ENCODE measurements around the gene CT83.

DNA sequence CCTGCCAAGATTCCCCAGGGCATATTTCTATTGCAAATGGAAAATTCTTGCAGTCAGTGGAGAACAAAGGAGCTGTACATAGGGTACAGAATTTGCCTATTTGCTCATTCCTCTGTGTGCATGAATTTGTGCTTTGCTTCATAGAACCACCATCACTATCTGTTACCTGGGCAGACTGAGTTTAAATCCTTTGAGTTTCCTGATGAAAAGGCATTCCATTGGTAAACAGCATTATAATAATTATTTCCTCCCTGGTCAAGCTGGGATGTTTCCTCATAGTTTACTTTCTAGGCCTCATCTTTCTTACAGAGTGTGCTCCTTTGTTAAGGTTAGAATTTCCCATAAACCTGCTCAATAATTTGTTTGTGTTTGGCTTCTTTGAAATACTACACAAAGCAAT, 27.2 kb downstream of the CT83 start:
- TF ChIP-seq, protein P1, sequence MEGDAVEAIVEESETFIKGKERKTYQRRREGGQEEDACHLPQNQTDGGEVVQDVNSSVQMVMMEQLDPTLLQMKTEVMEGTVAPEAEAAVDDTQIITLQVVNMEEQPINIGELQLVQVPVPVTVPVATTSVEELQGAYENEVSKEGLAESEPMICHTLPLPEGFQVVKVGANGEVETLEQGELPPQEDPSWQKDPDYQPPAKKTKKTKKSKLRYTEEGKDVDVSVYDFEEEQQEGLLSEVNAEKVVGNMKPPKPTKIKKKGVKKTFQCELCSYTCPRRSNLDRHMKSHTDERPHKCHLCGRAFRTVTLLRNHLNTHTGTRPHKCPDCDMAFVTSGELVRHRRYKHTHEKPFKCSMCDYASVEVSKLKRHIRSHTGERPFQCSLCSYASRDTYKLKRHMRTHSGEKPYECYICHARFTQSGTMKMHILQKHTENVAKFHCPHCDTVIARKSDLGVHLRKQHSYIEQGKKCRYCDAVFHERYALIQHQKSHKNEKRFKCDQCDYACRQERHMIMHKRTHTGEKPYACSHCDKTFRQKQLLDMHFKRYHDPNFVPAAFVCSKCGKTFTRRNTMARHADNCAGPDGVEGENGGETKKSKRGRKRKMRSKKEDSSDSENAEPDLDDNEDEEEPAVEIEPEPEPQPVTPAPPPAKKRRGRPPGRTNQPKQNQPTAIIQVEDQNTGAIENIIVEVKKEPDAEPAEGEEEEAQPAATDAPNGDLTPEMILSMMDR (IDR thresholded peaks at IDR 0.05), result no peak
- no peak for TF ChIP-seq POLR2A (IDR thresholded peaks at IDR 0.05)

All from heart left ventricle (tissue), 13 donors.